Endodermal cell (in vitro differentiated cells): ENCODE measurements around the gene DVL3. TPM values are rescaled to one million over a fixed set of nuclear protein-coding genes. Genes with fewer than 3 reads are reported as not detected.
A peak's percentile ranks its signal among the peaks of the same experiment; 100 is the strongest.

ENCODE experiments used
- DNase-seq: peaks from one replicate; pipeline ENCODE4 v3.0.0-alpha.2; 2017
- H3K27ac ChIP-seq: 2 replicates; pipeline ENCODE4 v1.5.1; 2013; ENCODE audit warnings: mild to moderate bottlenecking, low read depth, low read length, moderate library complexity
- H3K27me3 ChIP-seq: 2 replicates; pipeline ENCODE4 v1.6.1; 2013; ENCODE audit warnings: mild to moderate bottlenecking, low read length, moderate library complexity; ENCODE audit not compliant: insufficient read depth, control insufficient read depth, poor library complexity, severe bottlenecking
- H3K36me3 ChIP-seq: 2 replicates; pipeline ENCODE4 v1.7.0; 2013; ENCODE audit warnings: mild to moderate bottlenecking, low read length, moderate library complexity; ENCODE audit not compliant: control insufficient read depth, insufficient read depth
- H3K4me1 ChIP-seq: one replicate; pipeline ENCODE4 v1.7.0; 2013; ENCODE audit warnings: low read length; ENCODE audit not compliant: control insufficient read depth, insufficient read depth
- H3K4me3 ChIP-seq: 2 replicates; pipeline ENCODE4 v1.5.1; 2013; ENCODE audit warnings: mild to moderate bottlenecking, low read length, moderate library complexity
- H3K9ac ChIP-seq: 2 replicates; pipeline ENCODE4 v1.6.1; 2013; ENCODE audit warnings: mild to moderate bottlenecking, low read length, moderate library complexity; ENCODE audit not compliant: poor library complexity, severe bottlenecking; ENCODE audit errors: extremely low read depth
- H3K9me3 ChIP-seq: 2 replicates; pipeline ENCODE4 v1.6.1; 2013; ENCODE audit warnings: mild to moderate bottlenecking, low read length, moderate library complexity; ENCODE audit not compliant: control insufficient read depth
- H3K27ac Mint-ChIP-seq: 2 replicates; pipeline ENCODE4 v1.8.0; 2020; ENCODE audit warnings: mixed read lengths
- H3K27me3 Mint-ChIP-seq: 2 replicates; pipeline ENCODE4 v1.8.0; 2021; ENCODE audit warnings: mild to moderate bottlenecking, mixed read lengths; ENCODE audit not compliant: insufficient read depth
- H3K36me3 Mint-ChIP-seq: 2 replicates; pipeline ENCODE4 v1.8.0; 2020; ENCODE audit warnings: low read depth, mixed read lengths
- H3K4me1 Mint-ChIP-seq: 2 replicates; pipeline ENCODE4 v1.8.0; 2020; ENCODE audit warnings: mixed read lengths
- H3K4me3 Mint-ChIP-seq: 2 replicates; pipeline ENCODE4 v1.8.0; 2020; ENCODE audit warnings: mild to moderate bottlenecking, moderate library complexity, mixed read lengths
- H3K9me3 Mint-ChIP-seq: 2 replicates; pipeline ENCODE4 v1.8.0; 2020; ENCODE audit warnings: mild to moderate bottlenecking, mixed read lengths
- WGBS, 2 experiments: methylation state at CpG; one replicate each; pipeline versions ENCODE4 v1.1.5 to v1.1.7; 2013; ENCODE audit warnings: missing lambda C conversion rate in 2 of 2, mixed read lengths in 1 of 2; ENCODE audit not compliant: insufficient coverage in 1 of 2, insufficient read length in 1 of 2; 5-methylcytosine and 5-hydroxymethylcytosine counted together
- total RNA-seq, 2 donors: library from RNA; stranded (reverse); fragmentation: NEBNext Ultra II Directional in 1 of 2; extraction: Animal tissue kit (Norgen Biotek cat#: 25700) in 1 of 2; gene quantifications; 2 replicates in 1 of 2; 3 replicates in 1 of 2; pipeline ENCODE4 v1.2.1, GENCODE V29; 2021
- TF ChIP-seq, protein P1 (sequence below): fragments of 200-600 bp; sonication (generic); conservative IDR thresholded peaks from 2 replicates; pipeline ENCODE4 v1.5.0; 2021; ENCODE audit warnings: antibody characterized with exemption, mild to moderate bottlenecking

Gene DVL3
- total RNA-seq, 2 donors from 2014 or later = 90.5 to 95.1 TPM

DNA sequence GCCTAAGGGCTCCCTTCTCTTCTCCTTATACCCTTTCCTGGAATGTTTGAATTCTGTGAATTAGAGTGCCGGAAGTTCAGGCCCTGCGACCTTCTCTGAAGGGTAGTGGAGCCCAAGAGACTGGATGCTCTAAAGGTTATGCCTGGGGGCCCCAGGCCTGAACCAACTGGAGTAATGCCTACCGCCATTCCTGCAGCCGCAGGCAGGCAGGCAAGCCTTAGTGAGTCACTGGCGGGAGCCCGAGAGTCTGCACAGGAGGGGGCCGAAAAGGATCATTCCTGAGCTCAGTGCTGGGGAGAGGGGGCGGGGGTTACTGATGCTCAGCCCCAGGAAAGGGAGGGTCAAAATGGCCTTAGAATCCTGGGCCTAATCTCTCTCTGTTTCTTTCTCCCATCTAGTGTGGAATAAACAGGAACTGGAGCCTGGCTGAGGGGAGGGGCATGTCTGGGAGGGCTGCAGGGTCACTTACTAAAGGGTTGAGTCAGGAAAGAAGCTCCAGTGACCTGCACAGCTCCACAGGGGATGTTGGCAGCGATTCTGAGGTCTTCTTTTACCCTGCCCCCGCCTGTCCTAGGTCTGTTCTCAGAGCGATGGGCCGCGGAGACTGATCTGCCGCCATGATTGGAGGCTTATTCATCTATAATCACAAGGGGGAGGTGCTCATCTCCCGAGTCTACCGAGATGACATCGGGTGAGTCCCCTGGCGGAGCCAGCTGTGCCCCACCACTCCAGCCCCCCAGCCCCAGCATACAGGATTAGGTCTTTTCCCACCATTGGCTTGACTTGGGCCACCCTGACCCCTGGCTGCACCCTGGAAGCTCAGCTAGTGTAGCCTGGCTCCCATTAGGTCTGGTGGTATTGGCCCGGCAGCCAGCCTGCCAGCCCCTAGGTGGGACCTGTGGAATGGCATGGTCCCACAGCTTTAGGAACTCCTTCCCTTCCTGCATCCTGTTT lies 21.5 kb downstream of the DVL3 start:
- Histone ChIP-seq H3K4me1 (peaks cover 15% of the 10 kb centered on the region), H3K36me3 (peaks cover 62% of the 10 kb centered on the region), H3K4me3 (peak overlapping the region; percentile 96), H3K27me3 (no peaks in the 10 kb centered on the region), H3K9me3 (no peaks in the 10 kb centered on the region), H3K9ac (peak overlapping the region; percentile 81), H3K27ac (peak overlapping the region; percentile 58)
- TF ChIP-seq, protein P1, sequence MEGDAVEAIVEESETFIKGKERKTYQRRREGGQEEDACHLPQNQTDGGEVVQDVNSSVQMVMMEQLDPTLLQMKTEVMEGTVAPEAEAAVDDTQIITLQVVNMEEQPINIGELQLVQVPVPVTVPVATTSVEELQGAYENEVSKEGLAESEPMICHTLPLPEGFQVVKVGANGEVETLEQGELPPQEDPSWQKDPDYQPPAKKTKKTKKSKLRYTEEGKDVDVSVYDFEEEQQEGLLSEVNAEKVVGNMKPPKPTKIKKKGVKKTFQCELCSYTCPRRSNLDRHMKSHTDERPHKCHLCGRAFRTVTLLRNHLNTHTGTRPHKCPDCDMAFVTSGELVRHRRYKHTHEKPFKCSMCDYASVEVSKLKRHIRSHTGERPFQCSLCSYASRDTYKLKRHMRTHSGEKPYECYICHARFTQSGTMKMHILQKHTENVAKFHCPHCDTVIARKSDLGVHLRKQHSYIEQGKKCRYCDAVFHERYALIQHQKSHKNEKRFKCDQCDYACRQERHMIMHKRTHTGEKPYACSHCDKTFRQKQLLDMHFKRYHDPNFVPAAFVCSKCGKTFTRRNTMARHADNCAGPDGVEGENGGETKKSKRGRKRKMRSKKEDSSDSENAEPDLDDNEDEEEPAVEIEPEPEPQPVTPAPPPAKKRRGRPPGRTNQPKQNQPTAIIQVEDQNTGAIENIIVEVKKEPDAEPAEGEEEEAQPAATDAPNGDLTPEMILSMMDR = peak; percentile 26
- peak; percentile 98 for DNase-seq
- Mint-ChIP-seq H3K27ac (peak overlapping the region; percentile 99), H3K4me3 (peak overlapping the region; percentile 98), H3K27me3 (no peaks in the 10 kb centered on the region), H3K36me3 (peaks cover 58% of the 10 kb centered on the region), H3K9me3 (no peaks in the 10 kb centered on the region), H3K4me1 (peaks cover 19% of the 10 kb centered on the region)
- 10 to 17% methylated on average over 11 to 19 of the region's 19 CpGs for WGBS, 2 experiments

GRCh38 chr3:184177331-184177731 lies 22.2 kb downstream of the DVL3 start:
- Histone ChIP-seq H3K9ac (peak overlapping the region; percentile 17), H3K27me3 (no peaks in the 10 kb centered on the region), H3K4me3 (peak overlapping the region; percentile 96), H3K9me3 (no peaks in the 10 kb centered on the region), H3K27ac (peak overlapping the region; percentile 58), H3K36me3 (peaks cover 62% of the 10 kb centered on the region), H3K4me1 (peaks cover 15% of the 10 kb centered on the region)
- peak overlapping the region; percentile 99 for H3K27ac Mint-ChIP-seq
- H3K36me3 Mint-ChIP-seq = peaks cover 57% of the 10 kb centered on the region
- TF ChIP-seq, protein P1 = no peak
- 40 to 51% methylated on average over 1 to 4 of the region's 4 CpGs for WGBS, 2 experiments
- H3K4me3 Mint-ChIP-seq = peak overlapping the region; percentile 98
- no peaks in the 10 kb centered on the region for H3K27me3 Mint-ChIP-seq
- no peak for DNase-seq
- peaks cover 19% of the 10 kb centered on the region for H3K4me1 Mint-ChIP-seq
- H3K9me3 Mint-ChIP-seq = no peaks in the 10 kb centered on the region

GRCh38 chr3:184177767-184178306 lies 22.7 kb downstream of the DVL3 start:
- Mint-ChIP-seq H3K9me3 (no peaks in the 10 kb centered on the region), H3K27me3 (no peaks in the 10 kb centered on the region), H3K36me3 (peaks cover 60% of the 10 kb centered on the region), H3K4me1 (peaks cover 19% of the 10 kb centered on the region), H3K4me3 (peak overlapping the region; percentile 98), H3K27ac (peak overlapping the region; percentile 99)
- no peak for DNase-seq
- 91 to 92% methylated on average over 7 to 14 of the region's 14 CpGs for WGBS, 2 experiments
- H3K27me3 ChIP-seq = no peaks in the 10 kb centered on the region
- H3K9me3 ChIP-seq = no peaks in the 10 kb centered on the region
- peak overlapping the region; percentile 96 for H3K4me3 ChIP-seq
- peak overlapping the region; percentile 17 for H3K9ac ChIP-seq
- H3K27ac ChIP-seq = no peak overlapping the region
- peaks cover 62% of the 10 kb centered on the region for H3K36me3 ChIP-seq
- H3K4me1 ChIP-seq = peaks cover 15% of the 10 kb centered on the region
- TF ChIP-seq, protein P1 = no peak
